Measurements from ENCODE around the gene TRAPPC4.
"Not testable (repeated sequence)": the region's sequence is repeated elsewhere in the genome, so short reads cannot be mapped to it uniquely, and the experiment has no call there.

The TRAPPC4 gene

DNA sequence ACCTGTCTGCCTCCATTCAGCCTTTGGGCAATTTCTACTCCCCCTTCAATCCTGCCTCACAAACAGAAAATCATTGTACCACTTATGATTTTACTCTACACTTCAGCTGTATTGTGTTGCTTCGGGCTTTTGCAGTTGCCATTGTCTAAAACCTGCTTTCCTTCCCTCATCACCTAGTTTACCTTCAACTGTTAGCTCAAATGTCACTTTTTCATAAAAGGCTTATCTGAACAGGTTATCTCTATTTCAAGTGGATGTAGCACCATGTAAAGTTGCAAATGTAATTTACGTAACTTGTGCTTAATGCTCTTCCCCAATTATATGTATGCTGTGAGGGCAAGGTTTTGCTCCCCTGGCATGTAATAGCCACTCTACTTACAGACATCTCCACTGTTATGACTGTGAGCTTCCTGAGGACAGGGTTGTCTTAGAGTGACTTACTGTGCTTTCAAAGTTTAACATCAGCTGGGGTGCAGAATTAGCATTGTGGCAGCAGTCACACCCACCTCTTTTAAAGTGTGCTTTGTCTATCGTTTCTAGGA is 5.9 kb upstream of the TRAPPC4 start:
- DNase-seq (ENCODE audit: low read depth in 2 of 3, low spot score in 2 of 3), result no peak

- DNase-seq (ENCODE audit: low read depth in 2 of 3, low spot score in 2 of 3), result no peak
Measured at GRCh38 chr11:119014209-119014924, 4.2 kb upstream of the TRAPPC4 start.

DNA sequence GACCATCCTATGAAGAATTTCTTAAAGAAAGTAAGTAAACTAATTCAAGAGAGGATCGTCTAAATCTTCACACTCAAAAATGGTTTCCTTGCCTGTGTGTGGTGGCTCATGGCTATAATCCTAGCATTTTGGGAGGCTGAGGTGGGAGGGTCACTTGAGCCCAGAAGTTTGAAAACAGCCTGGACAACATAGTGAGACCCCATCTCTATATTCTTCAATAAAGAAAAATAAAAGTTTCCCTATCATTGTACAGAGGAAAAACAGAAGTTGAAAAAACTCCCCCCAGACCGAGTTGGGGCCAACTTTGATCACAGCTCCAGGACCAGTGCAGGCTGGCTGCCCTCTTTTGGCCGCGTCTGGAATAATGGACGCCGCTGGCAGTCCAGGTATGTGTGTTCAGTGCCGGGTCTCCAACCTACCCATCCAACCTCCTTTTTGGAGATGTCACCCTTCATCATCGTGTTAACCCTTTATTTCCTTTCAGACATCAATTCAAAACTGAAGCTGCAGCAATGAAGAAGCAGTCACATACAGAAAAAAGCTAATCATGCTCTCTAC is 3.4 kb upstream of the TRAPPC4 start:
- no peak for DNase-seq (ENCODE audit: low read depth in 2 of 3, low spot score in 2 of 3)

- no peak for DNase-seq (ENCODE audit: low read depth in 2 of 3, low spot score in 2 of 3)
Measured at GRCh38 chr11:119016216-119017009, 2.2 kb upstream of the TRAPPC4 start.

- DNase-seq (ENCODE audit: low read depth in 2 of 3, low spot score in 2 of 3), result not testable (repeated sequence)
Measured at GRCh38 chr11:119017377-119017776, 1.2 kb upstream of the TRAPPC4 start.

- no peak for DNase-seq (ENCODE audit: low read depth in 2 of 3, low spot score in 2 of 3)
Measured at GRCh38 chr11:119019996-119020395, 1.4 kb downstream of the TRAPPC4 start.

GRCh38 chr11:119021631-119022030 is 3.1 kb downstream of the TRAPPC4 start:
- no peak for DNase-seq (ENCODE audit: low read depth in 2 of 3, low spot score in 2 of 3)

- DNase-seq (ENCODE audit: low read depth in 2 of 3, low spot score in 2 of 3), result no peak
Measured at GRCh38 chr11:119023741-119024140, 5.2 kb downstream of the TRAPPC4 start.

DNA sequence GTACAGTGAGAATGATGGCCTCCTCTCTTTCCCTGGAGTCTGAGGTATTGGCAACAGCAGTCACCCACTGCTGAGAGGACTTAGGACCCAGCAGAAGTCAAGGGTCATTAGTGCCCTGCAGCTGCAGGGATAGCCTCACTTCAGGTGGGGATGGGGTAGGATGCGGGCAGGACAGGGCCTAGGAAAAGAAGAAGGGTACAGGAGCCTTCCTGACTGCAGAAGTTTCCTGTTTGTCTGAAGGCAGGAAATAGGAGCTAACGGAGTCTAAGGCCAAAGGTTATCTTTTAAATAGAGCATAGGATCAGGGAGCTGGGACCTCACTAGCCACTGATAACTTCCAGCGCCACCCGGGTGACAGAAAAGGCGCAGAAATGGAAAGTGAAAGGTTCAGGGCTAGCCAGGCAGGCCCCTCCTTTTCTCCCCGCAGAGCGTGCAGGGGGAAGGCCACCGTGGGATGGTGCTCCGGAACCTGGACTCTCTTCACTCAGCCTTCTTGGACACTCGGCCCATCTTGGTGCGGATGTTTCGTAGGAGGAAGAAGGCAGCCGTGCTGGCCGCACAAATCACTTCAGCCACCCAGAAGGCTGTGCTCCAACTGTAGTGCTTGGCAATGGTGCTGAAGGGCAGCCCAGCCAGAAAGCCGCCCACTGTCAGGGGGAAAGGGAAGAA is 6.0 kb downstream of the TRAPPC4 start:
- no peak for DNase-seq (ENCODE audit: low read depth in 2 of 3, low spot score in 2 of 3)

GRCh38 chr11:119025099-119025473 is 6.5 kb downstream of the TRAPPC4 start:
- no peak for DNase-seq (ENCODE audit: low read depth in 2 of 3, low spot score in 2 of 3)

GRCh38 chr11:119025541-119025940 is 7.0 kb downstream of the TRAPPC4 start:
- no peak for DNase-seq (ENCODE audit: low read depth in 2 of 3, low spot score in 2 of 3)

- no peak for DNase-seq (ENCODE audit: low read depth in 2 of 3, low spot score in 2 of 3)
Measured at GRCh38 chr11:119025978-119026766, 7.6 kb downstream of the TRAPPC4 start.

- DNase-seq (ENCODE audit: low read depth in 2 of 3, low spot score in 2 of 3), result no peak
Measured at GRCh38 chr11:119026970-119027369, 8.4 kb downstream of the TRAPPC4 start.

DNA sequence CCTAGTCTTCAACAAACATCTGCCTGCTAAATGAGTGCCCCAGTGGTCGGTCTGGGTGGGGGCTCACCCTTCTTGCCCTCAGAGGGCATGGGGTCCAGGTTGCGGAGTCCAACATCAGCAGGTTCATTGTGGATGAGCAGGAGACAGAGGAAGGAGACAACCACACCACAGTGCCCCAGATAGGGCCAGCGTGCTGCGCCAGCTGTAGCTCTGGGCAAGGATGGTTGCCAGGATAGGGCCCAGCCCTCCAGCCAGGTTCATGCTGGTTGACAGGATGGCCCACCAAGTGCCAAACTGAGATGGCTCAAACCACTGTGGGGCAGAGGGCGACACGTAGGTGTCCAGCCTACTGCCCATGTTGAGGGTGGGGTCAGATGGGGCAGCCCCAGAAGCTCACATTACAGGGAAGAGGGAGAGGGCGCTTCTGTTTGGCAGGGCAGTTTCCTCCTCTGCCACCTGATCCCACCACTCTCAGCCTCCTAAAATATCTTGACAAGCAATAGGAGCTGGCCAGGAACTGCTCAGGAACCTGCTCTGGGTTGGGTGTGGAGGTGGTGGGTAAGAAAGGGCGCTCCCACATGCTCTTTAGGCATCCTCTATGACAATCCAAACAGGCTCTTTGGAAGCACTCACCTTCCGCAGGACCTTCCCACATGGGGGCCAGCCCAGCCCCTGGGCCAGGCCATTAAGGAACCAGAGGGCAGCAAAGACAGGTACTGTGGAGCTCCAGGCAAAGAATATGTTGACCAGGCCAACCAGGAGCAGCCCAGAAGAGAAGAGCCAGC is 9.2 kb downstream of the TRAPPC4 start:
- DNase-seq (ENCODE audit: low read depth in 2 of 3, low spot score in 2 of 3), result no peak

GRCh38 chr11:119028346-119029068 is 9.9 kb downstream of the TRAPPC4 start:
- DNase-seq (ENCODE audit: low read depth in 2 of 3, low spot score in 2 of 3), result no peak

- no peak for DNase-seq (ENCODE audit: low read depth in 2 of 3, low spot score in 2 of 3)
Measured at GRCh38 chr11:119029069-119029339, 10.4 kb downstream of the TRAPPC4 start.

- no peak for DNase-seq (ENCODE audit: low read depth in 2 of 3, low spot score in 2 of 3)
Measured at GRCh38 chr11:119029340-119030028, 10.9 kb downstream of the TRAPPC4 start.

DNA sequence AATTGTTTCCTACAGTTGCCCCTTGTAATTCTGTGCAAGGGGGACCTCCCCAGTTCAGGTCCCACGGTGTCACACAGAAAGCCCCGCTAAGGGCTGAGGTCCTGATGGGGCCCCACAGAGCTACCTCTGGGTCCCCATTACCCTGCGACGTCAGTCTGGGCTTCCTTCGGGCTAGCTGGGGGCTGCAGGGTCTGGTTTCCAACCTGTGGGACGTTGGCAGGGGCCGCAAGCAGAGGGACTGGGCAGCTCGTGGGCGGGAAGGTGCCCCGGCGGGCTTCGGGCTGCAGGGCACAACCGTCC is 11.4 kb downstream of the TRAPPC4 start:
- DNase-seq (ENCODE audit: low read depth in 2 of 3, low spot score in 2 of 3), result peak in 2 of 3 experiments; percentile 17 to 27

All from activated CD8-positive, alpha-beta memory T cell treated with anti-CD3 and anti-CD28 coated beads for 48 hours (primary cell).